ENCODE results near the gene MDP1. TPM values are rescaled to one million over a fixed set of nuclear protein-coding genes. Genes with fewer than 3 reads are reported as not detected.

Gene MDP1
- total RNA-seq, 1 experiment from 2014 or later: 18.8 TPM

- Histone ChIP-seq H4K8ac (replicated peaks; ENCODE audit: insufficient read length, low read depth, low read length) (no peak overlapping the region), H2BK120ac (ENCODE audit: low read depth, low read length, poor library complexity, severe bottlenecking) (no peak overlapping the region), H3K79me1 (ENCODE audit: insufficient read depth, low read depth, low read length, poor library complexity, severe bottlenecking) (no peaks in the 10 kb centered on the region), H2AFZ (ENCODE audit: low read length) (no peak overlapping the region), H3K18ac (ENCODE audit: insufficient read length, low read depth, low read length) (no peak overlapping the region), H2BK5ac (ENCODE audit: insufficient read length, low read length) (no peak overlapping the region), H4K5ac (ENCODE audit: insufficient read length, low read depth, low read length) (no peak overlapping the region), H3K9ac (ENCODE audit: extremely low read depth, insufficient read length, low read length) (no peak overlapping the region), H3K79me2 (ENCODE audit: insufficient read depth, low read length) (no peaks in the 10 kb centered on the region), H3K27me3 (ENCODE audit: insufficient read depth, low read length) (no peaks in the 10 kb centered on the region), H3T11ph (ENCODE audit: low read length) (no peak overlapping the region), H2BK20ac (ENCODE audit: low read depth, low read length, poor library complexity, severe bottlenecking) (no peak overlapping the region), H3K27ac (ENCODE audit: insufficient read length, low read depth, low read length) (no peak overlapping the region), H4K91ac (ENCODE audit: insufficient read length, low read depth, low read length) (no peak overlapping the region), H4K20me1 (ENCODE audit: control insufficient read depth, insufficient read depth, insufficient read length) (no peaks in the 10 kb centered on the region), H3K9me3 (ENCODE audit: control insufficient read depth, low read depth, low read length) (no peaks in the 10 kb centered on the region), H3K14ac (ENCODE audit: insufficient read depth, low read length) (no peak overlapping the region), H3K23me2 (ENCODE audit: insufficient read length, low read depth, low read length, poor library complexity, severe bottlenecking) (no peaks in the 10 kb centered on the region), H3K56ac (ENCODE audit: insufficient read length, low read depth, low read length) (no peak overlapping the region), H2AK5ac (ENCODE audit: insufficient read length, low read length) (no peak overlapping the region), H3K4ac (ENCODE audit: low read depth, low read length) (no peak overlapping the region), H3K4me1 (ENCODE audit: insufficient read depth, low read length) (no peaks in the 10 kb centered on the region), H3K4me2 (ENCODE audit: insufficient read depth, insufficient read length, low read length) (no peak overlapping the region), H3K23ac (ENCODE audit: insufficient read length, low read depth, low read length) (no peak overlapping the region), H2BK12ac (ENCODE audit: insufficient read length, low read depth, low read length) (no peak overlapping the region), H2BK15ac (ENCODE audit: low read depth, low read length) (no peak overlapping the region)
- Mint-ChIP-seq H3K4me3 (no peak overlapping the region), H3K27ac (no peak overlapping the region), H3K9me3 (no peaks in the 10 kb centered on the region), H3K36me3 (ENCODE audit: insufficient read depth in 1 of 3, low read depth in 3 of 3) (peaks cover 44 to 92% (median 79%) of the 10 kb centered on the region in 3 experiments), H3K4me1 (no peaks in the 10 kb centered on the region), H3K27me3 (ENCODE audit: low read depth) (no peaks in the 10 kb centered on the region; the same call in 1 of the 2 replicates)
- no peak for DNase-seq
- WGBS (ENCODE audit: extremely low coverage, insufficient read length, low lambda C conversion rate): no CpG with 5 or more reads among the region's 19 CpGs
- TF ChIP-seq, protein P1, sequence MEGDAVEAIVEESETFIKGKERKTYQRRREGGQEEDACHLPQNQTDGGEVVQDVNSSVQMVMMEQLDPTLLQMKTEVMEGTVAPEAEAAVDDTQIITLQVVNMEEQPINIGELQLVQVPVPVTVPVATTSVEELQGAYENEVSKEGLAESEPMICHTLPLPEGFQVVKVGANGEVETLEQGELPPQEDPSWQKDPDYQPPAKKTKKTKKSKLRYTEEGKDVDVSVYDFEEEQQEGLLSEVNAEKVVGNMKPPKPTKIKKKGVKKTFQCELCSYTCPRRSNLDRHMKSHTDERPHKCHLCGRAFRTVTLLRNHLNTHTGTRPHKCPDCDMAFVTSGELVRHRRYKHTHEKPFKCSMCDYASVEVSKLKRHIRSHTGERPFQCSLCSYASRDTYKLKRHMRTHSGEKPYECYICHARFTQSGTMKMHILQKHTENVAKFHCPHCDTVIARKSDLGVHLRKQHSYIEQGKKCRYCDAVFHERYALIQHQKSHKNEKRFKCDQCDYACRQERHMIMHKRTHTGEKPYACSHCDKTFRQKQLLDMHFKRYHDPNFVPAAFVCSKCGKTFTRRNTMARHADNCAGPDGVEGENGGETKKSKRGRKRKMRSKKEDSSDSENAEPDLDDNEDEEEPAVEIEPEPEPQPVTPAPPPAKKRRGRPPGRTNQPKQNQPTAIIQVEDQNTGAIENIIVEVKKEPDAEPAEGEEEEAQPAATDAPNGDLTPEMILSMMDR (conservative IDR thresholded peaks at IDR 0.05): no peak
Observed at GRCh38 chr14:24181371-24182077, 34.3 kb downstream of the MDP1 start.
